HK-2 (cell line): ENCODE measurements around the gene CYP1A2.
A peak's percentile ranks its signal among the peaks of the same experiment; 100 is the strongest.

ENCODE experiments used
- DNase-seq: peaks from one replicate; pipeline ENCODE4 v3.0.0-alpha.2; 2018; ENCODE audit not compliant: unreplicated experiment

The CYP1A2 gene

GRCh38 chr15:74788683-74789151 is 40.1 kb downstream of the CYP1A2 start:
- no peak for DNase-seq

DNA sequence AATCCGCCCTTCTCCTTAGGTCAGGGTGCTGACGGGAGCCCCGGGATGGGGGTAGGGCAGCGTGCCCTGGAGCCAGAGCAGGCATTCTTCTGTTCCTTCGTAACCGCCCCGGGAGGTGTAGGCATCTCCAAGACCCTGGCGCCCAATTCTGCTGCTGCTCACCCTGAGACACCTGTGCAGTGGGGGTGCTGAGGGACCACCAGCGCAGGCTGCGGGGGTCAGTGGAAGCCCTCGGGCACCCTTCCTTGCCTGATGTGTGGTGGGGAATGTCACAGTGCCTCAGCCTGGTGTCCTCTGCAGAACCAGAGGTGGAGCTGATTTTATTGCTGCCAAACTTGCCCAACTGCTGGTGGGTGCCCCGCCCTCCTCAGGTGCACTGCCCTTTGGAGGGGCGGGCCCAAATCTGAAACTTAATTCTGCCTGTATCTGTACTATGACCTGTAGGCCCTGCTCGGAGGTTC is 40.6 kb downstream of the CYP1A2 start:
- DNase-seq, result no peak

DNA sequence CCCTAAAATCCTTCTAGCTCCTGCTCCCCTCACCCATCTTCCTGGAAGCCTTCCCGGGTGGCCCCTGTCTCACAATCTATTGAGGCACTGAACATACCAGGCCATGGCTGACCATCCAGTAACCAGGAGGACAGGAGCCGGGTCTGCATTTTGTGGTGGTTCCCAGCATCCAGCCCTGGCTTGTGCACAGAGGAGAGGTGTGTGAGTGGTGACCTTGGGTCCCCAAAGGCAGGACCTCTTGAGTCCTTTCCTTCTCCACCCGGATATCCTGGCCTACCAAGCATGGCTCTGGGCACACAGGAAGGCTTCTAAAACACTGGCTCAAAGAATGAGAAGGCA is 41.1 kb downstream of the CYP1A2 start:
- no peak for DNase-seq

DNA sequence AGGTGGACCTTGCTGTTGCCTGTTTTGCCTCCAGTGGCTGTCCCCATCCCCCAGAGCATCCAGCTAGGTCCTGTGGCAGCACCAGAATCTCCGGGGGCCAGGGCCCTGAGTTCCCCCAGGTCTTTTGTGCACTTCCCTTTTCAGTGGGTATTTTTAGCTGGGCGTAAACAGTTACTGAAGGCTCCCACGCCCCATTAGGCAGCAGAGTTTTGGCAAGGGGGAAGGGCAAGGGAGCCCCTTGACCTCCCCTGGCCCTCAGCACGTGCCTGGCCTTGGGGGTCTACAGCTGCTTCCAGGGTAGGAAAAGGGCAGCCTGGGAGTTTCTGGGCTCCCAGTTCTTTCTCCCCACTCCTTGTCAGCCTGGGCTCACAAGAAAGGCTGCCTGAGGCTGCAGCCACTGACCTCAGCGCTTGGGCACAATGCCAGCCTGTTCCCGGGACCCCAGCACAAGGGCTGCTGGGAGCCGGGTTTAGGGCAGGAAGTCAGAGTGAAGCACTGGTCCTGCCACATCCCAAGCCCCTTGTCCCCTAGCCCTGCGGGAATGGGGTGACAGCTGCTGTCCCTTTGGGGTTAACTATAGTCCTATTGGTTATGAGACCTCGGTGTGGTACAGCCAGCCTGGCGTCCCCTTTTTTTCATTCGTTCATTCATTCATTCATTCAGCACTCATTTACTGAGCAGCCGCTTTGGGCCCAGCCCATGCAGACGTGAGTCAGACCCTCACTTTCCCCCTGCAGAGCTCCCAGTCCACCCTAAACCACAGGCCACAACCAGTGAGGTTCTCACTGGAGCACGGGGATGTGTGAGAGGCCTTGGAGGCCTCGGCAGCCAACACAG is 41.7 kb downstream of the CYP1A2 start:
- DNase-seq, result peak; percentile 85

- DNase-seq, result no peak
Observed at GRCh38 chr15:74791007-74791406, 42.4 kb downstream of the CYP1A2 start.

GRCh38 chr15:74791667-74792066 is 43.0 kb downstream of the CYP1A2 start:
- DNase-seq, result no peak

GRCh38 chr15:74792227-74793016 is 43.8 kb downstream of the CYP1A2 start:
- no peak for DNase-seq

DNA sequence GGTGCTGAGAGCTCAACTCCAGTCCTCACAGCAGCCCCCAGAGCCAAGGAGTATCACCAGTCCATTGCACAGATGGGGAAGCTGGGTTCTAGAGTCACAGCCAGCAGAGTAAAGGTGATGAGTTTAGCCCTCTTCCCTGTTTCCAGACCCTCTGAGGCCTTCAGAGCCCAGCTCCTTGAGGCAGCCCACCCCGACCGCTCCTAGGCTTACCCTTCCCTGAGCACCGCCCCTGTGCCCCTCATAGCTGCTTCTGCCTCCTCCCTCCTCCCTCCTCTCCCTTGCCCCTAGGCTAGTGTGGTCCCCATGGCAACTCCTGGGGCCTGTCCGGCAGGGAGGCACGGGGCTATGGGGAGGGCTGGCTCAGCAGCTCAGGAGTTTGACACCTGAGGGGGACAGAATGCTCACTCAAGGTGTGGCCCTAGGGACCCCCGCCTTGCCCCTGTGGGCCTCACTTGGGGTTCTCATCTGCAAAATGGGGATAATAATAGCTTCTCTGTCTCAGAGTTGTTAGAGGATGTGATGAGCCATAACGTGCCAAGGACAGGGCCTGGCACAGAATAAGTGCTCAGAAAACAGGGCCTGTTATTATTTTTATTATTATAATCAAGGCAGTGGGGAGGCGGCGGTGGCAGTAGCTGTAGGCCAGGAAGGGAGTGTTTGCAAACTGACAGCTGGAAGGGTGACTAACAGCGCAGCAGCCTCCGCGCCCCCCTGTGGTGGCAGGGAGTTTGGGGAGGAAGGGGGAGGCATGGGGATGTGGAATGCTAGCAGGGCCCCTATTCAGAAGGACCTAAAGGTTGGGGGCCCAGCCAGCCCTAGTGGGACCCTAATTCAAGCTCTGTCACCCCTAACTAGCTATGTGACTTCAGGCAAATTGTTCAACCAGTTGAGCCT is 44.7 kb downstream of the CYP1A2 start:
- no peak for DNase-seq

DNA sequence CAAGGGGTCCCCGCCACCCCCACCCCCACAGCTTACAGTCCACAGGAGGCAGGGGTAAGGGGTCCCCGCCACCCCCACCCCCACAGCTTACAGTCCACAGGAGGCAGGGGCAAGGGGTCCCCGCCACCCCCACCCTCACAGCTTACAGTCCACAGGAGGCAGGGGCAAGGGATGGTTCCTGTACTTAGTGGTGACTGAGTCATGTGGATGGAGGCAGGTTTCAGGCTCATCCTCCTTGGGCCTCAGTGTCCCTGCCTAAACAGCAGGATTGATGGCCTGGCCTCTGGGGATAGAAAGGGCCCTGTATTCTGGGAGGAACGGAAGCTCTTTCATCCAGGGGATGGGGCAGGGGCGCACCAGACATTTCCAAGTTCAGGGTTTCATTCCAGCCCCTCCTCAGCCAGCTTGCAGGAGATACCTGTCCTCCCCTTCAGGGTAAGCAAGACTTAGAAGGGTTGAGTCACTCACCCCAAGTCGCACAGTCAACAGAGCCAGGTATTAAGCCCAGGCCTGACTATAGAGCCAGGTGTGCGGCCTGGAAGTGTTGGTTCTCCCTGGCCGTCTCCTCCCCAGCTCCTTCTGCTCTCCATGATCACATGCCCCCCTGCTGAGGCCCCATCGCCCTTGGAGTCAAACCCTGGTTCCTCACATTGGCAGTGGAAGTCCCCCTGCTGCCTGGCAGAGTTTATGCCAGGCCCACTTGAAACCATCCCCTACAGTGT is 45.8 kb downstream of the CYP1A2 start:
- DNase-seq, result no peak

GRCh38 chr15:74794970-74795349 is 46.3 kb downstream of the CYP1A2 start:
- DNase-seq, result no peak

- DNase-seq, result no peak
Observed at GRCh38 chr15:74795966-74796625, 47.5 kb downstream of the CYP1A2 start.

DNA sequence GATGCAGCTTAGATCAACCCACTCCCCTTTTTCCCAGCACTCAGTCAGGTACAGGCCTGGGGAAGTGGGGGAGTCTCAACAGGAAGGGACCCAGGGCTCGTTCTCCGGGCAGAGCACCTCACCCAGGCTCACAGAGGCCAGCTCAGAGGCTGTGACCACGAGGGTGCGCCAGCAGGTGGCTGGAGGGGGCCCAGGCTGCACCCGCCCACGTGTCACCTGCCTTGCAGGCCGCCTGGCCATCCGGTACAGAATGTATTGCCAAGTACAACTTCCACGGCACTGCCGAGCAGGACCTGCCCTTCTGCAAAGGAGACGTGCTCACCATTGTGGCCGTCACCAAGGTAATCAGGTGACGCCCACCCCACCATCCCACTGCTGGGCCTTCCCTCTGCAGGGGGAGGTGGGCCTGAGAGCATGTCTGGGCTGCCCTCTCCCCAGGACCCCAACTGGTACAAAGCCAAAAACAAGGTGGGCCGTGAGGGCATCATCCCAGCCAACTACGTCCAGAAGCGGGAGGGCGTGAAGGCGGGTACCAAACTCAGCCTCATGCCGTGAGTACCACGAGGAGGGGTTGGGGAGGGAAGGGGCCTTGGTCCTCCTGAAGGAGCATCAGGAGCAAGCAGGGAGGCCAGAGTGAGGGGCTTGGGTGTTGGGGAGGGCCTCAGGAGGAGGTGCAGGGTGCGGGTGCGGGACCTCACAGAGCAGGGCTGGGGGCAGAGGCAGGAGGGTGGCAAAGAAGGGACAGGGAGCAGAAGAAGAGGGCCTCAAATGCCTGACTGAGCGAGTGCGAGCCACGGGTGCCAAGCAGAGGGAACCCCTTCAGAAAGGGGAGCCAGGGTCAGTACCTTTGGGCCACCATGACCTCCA is 50.0 kb downstream of the CYP1A2 start:
- DNase-seq, result no peak

DNA sequence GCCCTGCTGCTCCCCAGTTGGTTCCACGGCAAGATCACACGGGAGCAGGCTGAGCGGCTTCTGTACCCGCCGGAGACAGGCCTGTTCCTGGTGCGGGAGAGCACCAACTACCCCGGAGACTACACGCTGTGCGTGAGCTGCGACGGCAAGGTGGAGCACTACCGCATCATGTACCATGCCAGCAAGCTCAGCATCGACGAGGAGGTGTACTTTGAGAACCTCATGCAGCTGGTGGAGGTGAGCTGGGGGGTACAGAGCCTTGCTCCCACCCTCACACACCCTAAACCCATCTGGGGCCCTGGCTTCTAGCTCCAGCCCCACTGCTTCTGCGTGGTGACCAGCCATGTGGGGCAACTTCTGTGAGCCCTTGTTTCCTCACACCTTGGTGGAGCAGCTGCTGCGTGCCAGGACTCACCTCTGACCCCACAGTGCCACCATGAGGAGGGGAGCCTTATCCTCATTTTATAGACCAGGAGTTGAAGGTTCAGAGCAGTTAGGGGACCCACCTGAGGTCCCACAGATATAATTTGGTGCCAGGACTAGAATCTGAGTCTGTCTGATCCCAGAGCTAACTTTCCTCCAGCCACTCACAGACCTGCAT is 50.7 kb downstream of the CYP1A2 start:
- no peak for DNase-seq

GRCh38 chr15:74799856-74800558 is 51.4 kb downstream of the CYP1A2 start:
- DNase-seq, result peak; percentile 81

- DNase-seq, result no peak
Observed at GRCh38 chr15:74800559-74801094, 52.0 kb downstream of the CYP1A2 start.

- DNase-seq, result no peak
Observed at GRCh38 chr15:74801311-74801997, 52.8 kb downstream of the CYP1A2 start.

DNA sequence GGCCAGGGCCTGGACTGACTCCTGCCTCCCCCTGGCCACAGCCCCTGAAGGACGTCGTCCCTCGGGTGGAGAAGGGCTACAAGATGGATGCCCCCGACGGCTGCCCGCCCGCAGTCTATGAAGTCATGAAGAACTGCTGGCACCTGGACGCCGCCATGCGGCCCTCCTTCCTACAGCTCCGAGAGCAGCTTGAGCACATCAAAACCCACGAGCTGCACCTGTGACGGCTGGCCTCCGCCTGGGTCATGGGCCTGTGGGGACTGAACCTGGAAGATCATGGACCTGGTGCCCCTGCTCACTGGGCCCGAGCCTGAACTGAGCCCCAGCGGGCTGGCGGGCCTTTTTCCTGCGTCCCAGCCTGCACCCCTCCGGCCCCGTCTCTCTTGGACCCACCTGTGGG is 53.6 kb downstream of the CYP1A2 start:
- DNase-seq, result no peak
